Ovary (tissue), 3 donors: Measurements from ENCODE around the gene TMEM151B.

Source experiments
- CTCF ChIP-seq, 3 donors: fragments of 450-650 bp in 2 of 3; fragments of 200-600 bp in 1 of 3; IDR thresholded peaks; one replicate each; pipeline versions ENCODE4 v1.5.1 to v1.8.0; 2016 to 2022; ENCODE audit warnings: antibody characterized with exemption in 3 of 3, mild to moderate bottlenecking in 1 of 3
- POLR2A ChIP-seq: fragments of 450-650 bp; IDR thresholded peaks from one replicate; pipeline ENCODE4 v1.6.1; 2017; ENCODE audit warnings: antibody characterized with exemption, mild to moderate bottlenecking, moderate library complexity
- donor health status: DM: no; HTN: no; CAD: no.

- TF ChIP-seq POLR2A = no peak
- TF ChIP-seq CTCF (IDR thresholded peaks at IDR 0.05) = no peak
Measured at GRCh38 chr6:44309092-44309491, 38.8 kb downstream of the TMEM151B start.
